Thymus (tissue), 11 donors: ENCODE data around the gene PCNA. TPM values are rescaled to one million over a fixed set of nuclear protein-coding genes. Genes with fewer than 3 reads are reported as not detected.

Source experiments
- DNase-seq, 9 donors: peaks; one replicate each; pipeline ENCODE4 v3.0.0-alpha.2; 2013; ENCODE audit warnings: low spot score in 9 of 9, low read depth in 6 of 9, missing footprints in 1 of 9
- H3K27ac ChIP-seq, 2 donors: one replicate each; pipeline ENCODE4 v1.5.1; 2013; ENCODE audit warnings: control low read depth in 1 of 2, low read depth in 1 of 2, low read length in 1 of 2, mild to moderate bottlenecking in 1 of 2, moderate library complexity in 1 of 2
- H3K27me3 ChIP-seq, 2 donors: one replicate each; pipeline ENCODE4 v1.5.1; 2013; ENCODE audit warnings: low read length in 1 of 2; ENCODE audit not compliant: control insufficient read depth in 2 of 2, insufficient read depth in 1 of 2
- H3K36me3 ChIP-seq, 2 donors: one replicate each; pipeline ENCODE4 v1.5.1; 2013; ENCODE audit warnings: low read length in 1 of 2, mild to moderate bottlenecking in 1 of 2, moderate library complexity in 1 of 2; ENCODE audit not compliant: control insufficient read depth in 2 of 2, insufficient read depth in 2 of 2
- H3K4me1 ChIP-seq, 2 donors: one replicate each; pipeline ENCODE4 v1.5.1; 2013; ENCODE audit warnings: low read length in 2 of 2; ENCODE audit not compliant: control insufficient read depth in 2 of 2, insufficient read depth in 2 of 2
- H3K4me3 ChIP-seq, 2 donors: one replicate each; pipeline ENCODE4 v1.5.1; 2013; ENCODE audit warnings: low read length in 2 of 2, control low read depth in 1 of 2, mild to moderate bottlenecking in 1 of 2
- H3K9me3 ChIP-seq, 2 donors: one replicate each; pipeline ENCODE4 v1.5.1; 2013; ENCODE audit warnings: low read length in 1 of 2, mild to moderate bottlenecking in 1 of 2; ENCODE audit not compliant: control insufficient read depth in 2 of 2, insufficient read depth in 1 of 2
- WGBS: extraction: QIAGEN DNeasy Blood & Tissue Kit; methylation state at CpG from one replicate; pipeline ENCODE4 v1.1.7; 2013; 5-methylcytosine and 5-hydroxymethylcytosine counted together
- polyA plus RNA-seq: library from polyadenylated mRNA; stranded (reverse); fragments of 200-250 nt; gene quantifications from one replicate; pipeline ENCODE4 v1.2.3, GENCODE V29; 2013
- total RNA-seq: library from RNA; stranded (reverse); fragments of 120-200 nt; gene quantifications from one replicate; pipeline ENCODE4 v1.2.4, GENCODE V29; 2013
- donor health status: healthy.

The PCNA gene
- total and polyA plus RNA-seq, 2 donors: 75.4 to 330 TPM

GRCh38 chr20:5070081-5070480 lies 49.7 kb downstream of the PCNA start:
- Histone ChIP-seq H3K27ac (no peak overlapping the region), H3K36me3 (no peaks in the 10 kb centered on the region), H3K4me3 (no peak overlapping the region), H3K4me1 (peaks cover 0 to 4% of the 10 kb centered on the region in 2 donors), H3K9me3 (no peaks in the 10 kb centered on the region), H3K27me3 (no peaks in the 10 kb centered on the region)
- no peak for DNase-seq
- whole genome bisulfite sequencing: 97% methylated on average over 7 of the region's 7 CpGs

GRCh38 chr20:5069141-5069806 lies 50.5 kb downstream of the PCNA start:
- WGBS: 59% methylated on average over 8 of the region's 8 CpGs
- peaks cover 0 to 4% of the 10 kb centered on the region in 2 donors for H3K4me1 ChIP-seq
- H3K27ac ChIP-seq: no peak overlapping the region
- H3K4me3 ChIP-seq: no peak overlapping the region
- H3K9me3 ChIP-seq: no peaks in the 10 kb centered on the region
- no peak for DNase-seq
- H3K36me3 ChIP-seq: no peaks in the 10 kb centered on the region
- H3K27me3 ChIP-seq: no peaks in the 10 kb centered on the region

- Histone ChIP-seq H3K27ac (no peak overlapping the region), H3K4me1 (no peaks in the 10 kb centered on the region), H3K4me3 (no peak overlapping the region), H3K36me3 (no peaks in the 10 kb centered on the region), H3K9me3 (no peaks in the 10 kb centered on the region), H3K27me3 (no peaks in the 10 kb centered on the region)
- DNase-seq: no peak
- 95% methylated on average over 9 of the region's 9 CpGs for WGBS
Measured at GRCh38 chr20:5067877-5068645, 51.7 kb downstream of the PCNA start.

- Histone ChIP-seq H3K27me3 (no peaks in the 10 kb centered on the region), H3K27ac (no peak overlapping the region), H3K9me3 (no peaks in the 10 kb centered on the region), H3K4me1 (no peaks in the 10 kb centered on the region), H3K36me3 (no peaks in the 10 kb centered on the region), H3K4me3 (no peak overlapping the region)
- 90% methylated on average over 10 of the region's 10 CpGs for WGBS
- DNase-seq: no peak
Measured at GRCh38 chr20:5065879-5066383, 53.8 kb downstream of the PCNA start.

GRCh38 chr20:5065166-5065878 lies 54.4 kb downstream of the PCNA start:
- DNase-seq: no peak
- WGBS: 95% methylated on average over 7 of the region's 7 CpGs
- H3K9me3 ChIP-seq: no peaks in the 10 kb centered on the region
- H3K4me1 ChIP-seq: no peaks in the 10 kb centered on the region
- H3K27ac ChIP-seq: no peak overlapping the region
- H3K36me3 ChIP-seq: no peaks in the 10 kb centered on the region
- H3K4me3 ChIP-seq: no peak overlapping the region
- H3K27me3 ChIP-seq: no peaks in the 10 kb centered on the region

Other genes starting within 250 kb of the PCNA start
- 5.7 TPM for gene SLC23A2, start 118.4 kb downstream of the PCNA start, total RNA-seq
- 8.6 TPM for gene SLC23A2, start 118.4 kb downstream of the PCNA start, polyA plus RNA-seq
- 83.5 TPM for gene TMEM230, start 6.9 kb downstream of the PCNA start, total RNA-seq
- gene TMEM230, start 6.9 kb downstream of the PCNA start, polyA plus RNA-seq: 162 TPM
- gene CDS2, start 7.0 kb upstream of the PCNA start, total RNA-seq: 18.9 TPM
- gene CDS2, start 7.0 kb upstream of the PCNA start, polyA plus RNA-seq: 13.4 TPM
- gene PROKR2, start 197.0 kb upstream of the PCNA start, total RNA-seq: not detected
- not detected for gene PROKR2, start 197.0 kb upstream of the PCNA start, polyA plus RNA-seq